HG03460 (cell line): ENCODE measurements around the gene CHST5.

Experiments used
- ATAC-seq: cut with Tn5 transposase; IDR thresholded peaks from one replicate; pipeline ENCODE4 v1.9.1; 2021; ENCODE audit not compliant: unreplicated experiment

Gene CHST5

DNA sequence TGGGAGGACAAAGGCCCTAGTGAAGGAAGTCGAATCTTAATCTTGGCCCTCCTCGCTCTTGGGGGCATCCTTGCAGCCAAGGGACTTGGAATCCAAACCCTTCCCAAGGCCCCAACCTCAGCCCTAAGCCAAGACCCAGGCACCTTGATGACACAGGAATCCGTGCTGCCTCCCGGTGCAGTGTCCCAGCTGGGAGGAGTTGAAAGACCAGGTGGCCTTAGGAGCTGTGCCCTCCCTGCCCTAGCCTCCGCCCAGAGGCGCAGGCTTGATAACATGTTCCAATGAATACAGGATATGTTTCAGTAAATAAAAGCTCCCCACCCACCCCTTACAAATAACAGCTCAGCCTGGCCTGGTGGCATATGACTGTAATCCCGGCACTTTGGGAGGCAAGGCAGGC lies at the start of gene CHST5:
TSS of gene CHST5 (minus strand) at position 208 of the 400 bp plus-strand sequence. CDS start 5,724 bp downstream, outside the sequence.
- no peak for ATAC-seq

DNA sequence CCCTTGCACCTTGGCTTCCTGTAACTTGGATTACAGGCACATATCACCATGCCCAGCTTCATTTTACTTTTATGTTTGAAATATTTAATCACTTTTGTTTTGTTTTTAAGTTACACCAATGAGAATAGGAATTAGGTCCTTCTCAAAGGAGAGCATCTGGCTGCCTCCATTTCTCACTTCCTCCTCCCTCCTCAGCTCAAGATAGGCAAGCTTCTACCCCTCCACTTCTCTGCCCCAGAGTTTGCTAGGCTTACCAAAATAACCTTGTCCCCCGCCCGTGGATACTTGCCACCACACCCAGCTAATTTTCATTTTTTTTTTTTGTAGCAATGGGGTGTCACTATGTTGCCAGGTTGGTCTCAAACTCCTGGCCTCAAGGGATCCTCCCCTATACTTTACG lies 48.2 kb upstream of the CHST5 start:
- ATAC-seq = peak; percentile 48

DNA sequence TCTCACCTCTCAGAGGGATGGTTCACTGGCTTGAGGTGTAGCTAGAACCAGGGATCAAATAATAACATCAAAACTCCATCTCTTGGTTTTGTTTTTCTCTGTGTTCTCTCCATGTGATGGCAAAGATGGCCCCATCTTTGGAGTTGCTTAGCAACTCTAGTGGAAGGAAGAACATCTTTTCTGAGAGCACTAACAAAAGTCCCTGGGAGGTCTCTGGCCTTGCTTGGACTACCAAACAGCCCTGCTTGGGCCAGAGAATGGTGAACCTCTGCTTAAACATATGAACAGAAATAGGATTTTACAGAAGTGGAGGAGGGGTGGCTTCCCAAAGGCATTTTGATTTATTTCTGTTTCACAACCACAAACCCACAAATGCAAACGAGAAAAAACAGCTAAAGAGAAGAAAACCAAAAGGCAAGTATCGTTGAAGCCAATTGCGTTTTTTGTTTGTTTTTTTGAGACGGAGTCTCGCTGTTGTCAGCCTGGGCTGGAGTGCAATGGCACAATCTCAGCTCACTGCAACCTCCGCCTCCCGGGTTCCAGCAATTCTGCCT lies 43.5 kb upstream of the CHST5 start:
- no peak for ATAC-seq

DNA sequence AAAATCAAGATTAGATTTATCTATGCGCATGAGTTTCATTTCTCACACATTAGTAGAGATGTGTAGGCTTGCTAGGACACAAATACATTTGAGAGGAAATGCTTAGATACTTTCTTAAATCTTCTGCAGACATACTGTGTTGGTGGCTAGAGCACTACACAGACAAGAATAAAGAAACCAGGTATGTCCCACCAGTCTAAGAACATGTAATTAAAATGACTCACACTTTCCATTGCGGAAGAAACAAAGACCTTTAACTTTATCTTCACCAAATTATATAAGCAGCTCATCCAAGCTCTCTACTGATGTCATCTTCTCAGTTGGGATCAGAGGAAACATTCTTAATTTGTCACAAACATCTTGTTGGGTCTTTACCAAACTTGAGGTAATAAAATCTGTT lies 42.8 kb upstream of the CHST5 start:
- ATAC-seq = no peak

DNA sequence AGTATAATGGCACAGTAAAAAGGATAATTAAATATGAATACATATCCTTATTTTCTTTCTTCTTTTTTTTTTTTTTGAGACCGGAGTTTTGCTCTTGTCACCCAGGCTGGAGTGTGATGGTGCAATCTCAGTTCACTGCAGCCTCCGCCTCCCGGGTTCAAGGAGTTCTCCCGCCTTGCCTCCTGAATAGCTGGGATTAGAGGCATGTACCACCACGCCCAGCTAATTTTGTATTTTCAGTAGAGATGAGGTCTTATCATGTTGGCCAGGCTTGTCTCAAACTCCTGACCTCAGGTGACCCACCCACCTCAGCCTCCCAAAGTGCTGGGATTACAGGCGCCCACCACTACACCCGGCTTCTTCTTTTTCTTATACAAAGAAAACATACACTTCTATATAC lies 42.3 kb upstream of the CHST5 start:
- no peak for ATAC-seq

DNA sequence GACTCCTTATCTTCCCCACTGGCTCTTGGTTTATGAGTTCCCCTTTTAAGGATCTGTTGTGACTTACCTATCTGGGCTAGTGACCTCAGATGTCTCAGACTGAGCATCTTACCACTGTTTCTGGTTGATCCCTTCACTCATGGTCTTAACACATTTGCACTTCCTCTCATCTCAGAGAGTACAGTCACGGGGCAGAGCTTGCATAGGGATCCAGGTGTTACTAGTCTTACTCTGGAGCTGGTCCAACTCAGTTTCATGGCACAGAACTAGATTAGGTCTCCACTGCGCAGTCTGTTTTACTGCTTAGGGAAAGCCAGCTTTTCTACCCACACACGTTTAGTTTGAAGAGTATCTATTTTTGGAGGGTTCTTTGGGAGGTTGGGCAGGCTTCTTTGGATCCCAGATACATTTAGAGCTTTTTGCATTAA lies 40.5 kb upstream of the CHST5 start:
- ATAC-seq = peak; percentile 67

DNA sequence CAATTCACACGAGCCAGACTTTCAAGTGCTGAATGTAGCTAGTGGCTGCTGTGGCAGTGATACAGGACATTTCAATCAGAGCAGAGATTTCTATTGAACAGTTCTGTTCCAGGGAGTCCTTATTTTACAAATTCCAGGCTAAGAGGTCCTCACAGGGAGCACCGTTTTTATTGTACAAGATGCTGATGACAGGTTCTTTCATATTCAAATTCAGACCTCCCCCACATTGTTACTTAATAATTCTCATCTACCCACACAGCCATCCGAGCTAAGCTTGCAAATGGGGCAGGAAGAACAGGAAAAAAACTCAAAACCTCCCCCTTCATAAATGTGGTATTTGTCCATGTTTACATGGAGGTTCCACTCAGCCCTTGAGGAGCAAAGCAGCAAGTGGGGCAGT lies 40.0 kb upstream of the CHST5 start:
- no peak for ATAC-seq

DNA sequence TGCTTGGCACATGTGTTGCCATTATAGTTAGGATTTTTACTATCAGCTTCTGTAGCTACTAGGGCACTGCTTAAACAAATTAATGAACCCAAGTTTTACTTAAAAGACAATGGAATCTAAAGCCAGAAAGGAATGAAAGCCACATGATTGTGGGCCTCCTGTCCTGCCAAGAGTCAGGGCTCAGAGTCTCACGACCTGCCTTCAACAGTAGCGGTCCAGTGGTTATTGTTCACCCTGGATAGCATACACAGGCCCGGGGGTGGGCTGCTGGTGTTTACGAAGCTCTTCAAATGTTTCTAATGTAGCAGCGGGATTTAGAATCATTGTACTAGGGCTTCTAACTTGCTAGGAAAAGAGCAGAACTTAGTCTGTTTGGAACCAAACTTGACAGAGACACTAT lies 38.0 kb upstream of the CHST5 start:
- no peak for ATAC-seq

DNA sequence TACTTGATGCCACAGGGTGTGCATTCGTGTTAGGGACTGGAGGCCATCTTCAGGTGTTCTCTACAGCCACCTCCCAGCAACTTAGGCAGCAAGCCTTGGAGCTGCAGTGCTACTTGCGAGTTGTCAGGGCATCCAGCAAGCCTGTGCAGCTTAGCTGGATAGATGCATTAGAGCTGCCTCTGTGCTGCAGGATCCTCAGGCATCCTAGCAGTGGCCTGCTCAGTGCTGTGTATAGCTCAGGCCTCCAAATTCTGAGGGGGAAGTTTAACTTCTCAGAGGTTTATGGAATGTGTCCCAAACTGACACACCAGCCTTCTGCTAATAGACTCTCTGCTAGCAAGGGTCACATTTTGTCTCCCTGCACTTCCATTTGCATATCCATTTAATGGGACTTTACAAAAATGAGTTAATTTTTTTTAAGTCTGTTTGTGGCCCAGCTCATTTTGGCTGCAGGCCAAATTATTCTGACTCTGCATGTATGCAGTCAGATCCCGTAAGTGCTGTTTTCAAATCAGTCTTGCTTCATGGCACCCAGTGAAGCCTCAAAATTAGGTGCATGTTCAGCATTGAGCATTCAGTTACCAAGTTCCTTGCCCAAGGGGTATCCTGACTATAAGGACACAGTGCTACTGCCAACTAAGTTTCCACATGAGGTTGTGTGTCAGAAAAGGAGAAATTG lies 37.1 kb upstream of the CHST5 start:
- ATAC-seq = no peak

DNA sequence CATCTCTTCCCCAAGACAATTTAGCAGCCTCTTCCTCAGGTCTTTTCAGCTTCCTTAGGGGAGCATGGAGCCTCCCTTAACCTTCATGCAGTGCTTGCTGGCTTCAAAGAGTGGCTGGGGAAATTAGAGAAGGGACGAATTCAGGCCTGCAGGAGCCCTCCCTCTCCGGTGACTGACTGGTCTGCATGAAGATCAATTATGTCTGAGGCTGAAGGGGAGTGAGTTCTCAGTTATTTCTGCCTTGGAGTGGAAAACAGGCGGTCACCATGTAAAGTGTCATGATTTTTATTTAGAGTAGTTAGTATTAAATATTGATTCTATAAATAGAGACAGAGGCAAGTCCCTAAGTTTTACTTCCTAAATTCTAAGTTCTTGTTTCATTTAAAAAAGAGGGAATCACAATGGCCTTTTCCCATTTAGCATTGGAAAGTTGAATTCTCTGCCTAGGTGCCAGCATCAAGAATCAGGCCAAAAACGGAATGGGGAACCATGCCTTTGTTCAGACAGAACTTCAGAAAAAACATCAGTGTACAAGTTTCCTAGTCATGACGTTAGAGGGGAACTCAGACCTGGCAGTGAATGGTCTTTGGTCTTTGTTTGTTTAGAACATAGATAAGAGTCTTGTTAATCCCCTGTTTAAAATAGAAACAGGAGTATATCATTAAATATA lies 34.6 kb upstream of the CHST5 start:
- no peak for ATAC-seq

DNA sequence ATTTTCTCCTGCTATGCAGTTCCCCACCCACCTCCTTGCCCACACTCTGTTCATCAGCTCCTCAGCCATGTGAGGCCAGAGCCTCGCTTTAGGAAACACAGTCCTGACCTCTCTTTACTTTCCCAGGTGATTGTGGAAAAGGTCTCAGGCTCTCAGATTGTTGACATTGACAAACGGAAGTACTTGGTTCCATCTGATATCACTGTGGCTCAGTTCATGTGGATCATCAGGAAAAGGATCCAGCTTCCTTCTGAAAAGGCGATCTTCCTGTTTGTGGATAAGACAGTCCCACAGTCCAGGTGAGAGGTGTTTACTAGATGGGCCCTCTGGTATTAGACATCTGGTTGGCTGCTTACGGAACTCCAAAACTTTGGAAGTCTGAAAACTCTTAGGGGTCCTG lies 32.0 kb upstream of the CHST5 start:
- ATAC-seq = no peak

DNA sequence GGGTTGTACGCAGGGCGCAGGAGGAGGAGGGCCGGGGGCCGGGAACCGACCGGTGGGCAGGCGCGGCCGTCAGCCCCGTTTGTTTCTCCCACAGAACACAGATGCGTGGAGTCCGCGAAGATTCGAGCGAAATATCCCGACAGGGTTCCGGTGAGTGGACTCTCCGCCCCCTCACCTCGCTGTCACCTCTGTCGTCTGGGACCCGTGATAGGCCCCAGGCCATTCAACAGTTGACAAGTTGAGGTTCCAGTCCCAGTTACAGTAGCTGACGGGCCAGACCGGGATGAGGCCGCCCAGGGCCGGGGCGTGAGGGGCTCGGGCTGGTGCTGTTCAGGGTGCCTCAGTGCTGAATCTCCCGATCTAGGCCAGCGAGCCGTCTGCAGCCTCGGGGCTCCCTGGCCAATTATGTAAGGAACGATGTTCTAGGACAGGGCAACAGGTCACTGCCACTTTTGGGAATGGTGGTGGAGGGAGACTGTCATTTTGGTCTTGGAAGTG lies 30.9 kb upstream of the CHST5 start:
- no peak for ATAC-seq

DNA sequence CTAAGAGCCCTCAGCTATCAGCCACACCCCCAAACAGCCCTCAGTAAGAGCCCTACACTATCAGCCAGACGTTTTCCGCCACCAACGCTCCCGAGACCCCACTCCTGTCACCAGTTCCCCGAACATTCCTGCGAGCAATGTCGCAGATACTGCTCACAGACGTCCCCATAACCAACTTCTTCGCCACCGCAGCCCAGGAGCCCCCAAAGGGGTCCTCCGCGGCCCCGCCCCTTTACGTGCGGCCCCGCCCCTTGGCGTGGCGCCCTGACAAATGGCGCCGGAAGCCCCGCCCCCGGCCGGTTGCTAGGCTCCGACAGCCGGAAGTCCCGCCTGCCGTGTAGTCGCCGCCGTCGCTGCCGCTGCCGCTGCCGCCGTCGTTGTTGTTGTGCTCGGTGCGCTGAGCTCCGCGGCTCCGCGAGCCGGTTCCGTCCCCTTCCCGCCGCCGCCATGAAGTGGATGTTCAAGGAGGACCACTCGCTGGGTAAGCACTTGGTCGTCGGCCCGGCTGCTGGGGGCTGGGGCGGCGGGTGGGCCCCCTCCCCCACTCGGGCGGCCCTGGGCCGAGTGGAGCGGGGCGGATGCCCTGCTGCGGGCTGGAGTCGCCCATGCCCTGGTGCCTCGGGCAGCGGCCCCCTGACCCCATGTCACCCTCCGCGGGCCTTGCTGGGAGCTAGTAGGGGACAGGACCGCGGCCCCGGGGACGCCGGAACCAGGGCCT lies 30.3 kb upstream of the CHST5 start, which contains the start of gene GABARAPL2:
TSS of gene GABARAPL2 (plus strand) at position 340 of the 718 bp plus-strand sequence. CDS start at position 448, 108 bp downstream.
- ATAC-seq = peak; percentile 69

DNA sequence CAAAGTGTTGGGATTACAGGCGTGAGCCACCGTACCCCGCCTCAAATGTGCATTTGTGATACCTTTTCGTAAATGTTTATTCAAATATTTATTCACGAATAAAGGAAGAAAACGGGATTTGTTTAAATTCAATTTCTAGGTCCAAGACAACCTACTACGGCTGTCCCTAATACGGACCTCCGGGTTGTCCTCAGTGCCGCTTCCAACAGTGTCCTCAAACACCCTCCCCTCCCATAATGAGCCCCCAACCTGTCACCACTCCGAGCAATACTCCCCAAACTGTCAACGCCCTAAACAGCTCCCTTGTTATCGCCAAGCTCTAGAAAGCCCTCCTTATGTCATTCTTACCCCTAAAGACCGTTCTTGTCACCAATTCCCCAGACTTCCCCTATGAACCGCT lies 29.7 kb upstream of the CHST5 start:
- ATAC-seq = peak; percentile 10

DNA sequence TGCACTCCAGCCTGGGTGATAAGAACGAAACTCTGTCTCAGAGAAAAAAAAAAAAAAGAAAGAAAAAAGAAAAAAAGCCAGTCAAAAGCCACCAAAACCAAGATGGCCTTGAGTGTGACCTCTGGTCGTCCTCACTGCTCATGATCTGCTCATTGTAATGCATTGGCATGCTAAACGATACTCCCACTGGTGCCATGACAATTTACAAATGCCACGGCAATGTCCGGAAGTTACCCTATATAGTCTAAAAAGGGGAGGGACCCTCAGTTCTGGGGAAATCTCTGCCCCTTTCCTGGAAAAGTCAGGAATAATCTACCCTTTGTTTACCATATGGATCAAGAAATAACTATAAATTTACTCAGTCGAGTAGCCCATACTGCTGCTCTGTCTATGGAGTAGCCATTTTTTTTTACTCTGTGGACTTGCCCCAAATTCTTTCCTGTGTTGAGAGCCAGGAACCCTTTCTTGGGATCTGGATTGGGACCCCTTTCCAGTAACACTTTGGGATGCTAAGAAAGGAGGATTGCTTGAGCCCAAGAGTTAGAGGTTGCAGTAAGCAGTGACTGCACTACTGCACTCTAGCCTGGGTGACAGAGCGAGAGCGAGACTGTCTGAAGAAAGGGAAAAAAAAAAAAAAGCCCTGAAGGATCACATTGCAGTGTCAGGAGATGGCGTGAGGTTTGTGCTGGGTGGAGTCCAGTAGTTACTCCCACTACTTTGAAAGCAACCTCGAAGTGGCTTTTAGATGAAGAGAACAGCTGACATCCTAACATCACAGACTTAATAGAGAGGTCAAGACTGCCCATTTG lies 23.9 kb upstream of the CHST5 start:
- ATAC-seq = no peak

DNA sequence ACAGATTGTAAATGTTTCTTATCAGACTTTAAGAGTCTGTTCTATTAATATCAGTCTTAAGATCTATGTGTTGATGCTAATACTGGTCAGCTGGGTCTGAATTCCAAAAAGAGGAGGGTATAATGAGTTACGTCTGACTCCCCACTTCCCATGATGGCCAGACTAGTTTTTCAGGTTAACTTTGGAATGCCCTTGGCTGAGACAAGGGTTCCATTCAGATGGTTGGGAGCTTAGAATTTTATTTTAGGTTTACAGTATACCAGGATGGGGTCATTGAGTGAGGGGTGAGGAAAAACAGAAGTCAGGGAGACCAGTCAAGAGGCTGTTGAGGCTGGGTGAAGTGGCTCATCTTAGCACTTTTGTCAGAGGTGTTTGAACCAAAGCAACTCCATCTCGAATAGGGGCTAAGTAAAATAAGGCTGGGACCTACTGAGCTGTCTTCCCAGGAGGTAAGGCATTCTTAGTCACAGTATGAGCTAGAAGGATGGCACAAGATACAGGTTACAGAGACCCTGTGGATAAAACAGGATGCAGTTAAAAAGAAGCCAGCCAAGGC lies 23.0 kb upstream of the CHST5 start:
- ATAC-seq = no peak

DNA sequence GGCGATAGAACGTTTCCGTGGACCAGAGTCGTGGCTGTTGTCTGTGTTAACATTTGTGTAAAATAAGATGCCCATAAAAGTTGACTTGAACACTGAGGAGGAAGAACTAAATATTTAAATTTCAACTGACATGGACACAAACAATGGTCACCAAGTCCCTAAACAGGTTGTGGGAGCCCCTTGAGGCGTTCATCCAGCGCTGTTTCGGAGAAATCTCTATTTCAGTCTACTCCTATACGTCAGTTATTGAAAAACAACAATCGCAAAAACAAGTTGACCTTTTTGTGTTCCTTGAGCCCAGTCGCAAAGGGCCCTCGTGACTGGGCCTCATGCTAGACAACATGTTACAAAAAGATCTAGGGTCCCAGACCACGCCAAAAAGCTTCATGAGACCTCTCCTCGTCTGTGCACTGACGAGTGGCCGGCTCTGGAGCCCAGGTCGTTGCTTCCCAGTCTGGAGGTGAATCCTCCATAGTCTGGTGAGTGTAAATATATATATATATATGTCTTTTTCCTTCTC lies 20.6 kb upstream of the CHST5 start:
- no peak for ATAC-seq

DNA sequence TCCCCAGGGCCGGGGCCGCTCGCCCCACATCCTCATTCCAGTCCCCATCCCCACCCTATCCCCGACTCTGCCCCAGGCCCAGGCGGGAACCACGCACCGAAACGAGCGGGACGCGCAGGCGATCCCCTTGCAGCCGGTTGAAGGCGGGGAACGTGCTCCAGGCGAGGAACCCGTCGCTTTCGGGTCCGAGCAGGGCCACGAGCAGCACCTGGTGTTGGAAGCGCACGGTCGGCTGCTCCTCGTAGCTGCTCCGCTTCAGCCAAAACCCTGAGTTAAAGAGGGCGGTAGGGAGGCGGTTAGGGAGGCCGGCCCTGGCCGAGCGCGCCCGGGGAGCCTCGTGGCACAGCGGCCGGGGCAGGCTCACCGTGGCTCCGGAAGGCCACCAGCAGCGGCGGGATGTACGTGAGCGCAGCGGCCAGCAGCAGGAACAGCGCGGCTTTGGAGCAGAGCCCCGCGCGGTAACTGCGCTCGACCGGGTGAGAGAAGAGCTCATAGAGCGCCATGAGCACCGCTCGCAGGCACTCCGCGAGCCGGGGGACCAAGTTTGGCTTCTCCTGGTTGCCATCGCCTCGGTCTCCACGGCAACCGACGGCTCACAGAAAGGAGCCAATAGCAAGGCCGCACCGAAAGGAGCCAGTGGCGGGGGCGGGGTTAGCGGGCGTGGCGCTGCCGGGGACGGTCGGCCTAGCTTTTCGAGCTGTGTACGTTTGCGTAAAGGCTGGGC lies 20.0 kb upstream of the CHST5 start, which contains the start of gene TMEM231:
TSS of gene TMEM231 (minus strand) at position 546 of the 724 bp plus-strand sequence. CDS start at position 503, 43 bp downstream.
- peak; percentile 97 for ATAC-seq

DNA sequence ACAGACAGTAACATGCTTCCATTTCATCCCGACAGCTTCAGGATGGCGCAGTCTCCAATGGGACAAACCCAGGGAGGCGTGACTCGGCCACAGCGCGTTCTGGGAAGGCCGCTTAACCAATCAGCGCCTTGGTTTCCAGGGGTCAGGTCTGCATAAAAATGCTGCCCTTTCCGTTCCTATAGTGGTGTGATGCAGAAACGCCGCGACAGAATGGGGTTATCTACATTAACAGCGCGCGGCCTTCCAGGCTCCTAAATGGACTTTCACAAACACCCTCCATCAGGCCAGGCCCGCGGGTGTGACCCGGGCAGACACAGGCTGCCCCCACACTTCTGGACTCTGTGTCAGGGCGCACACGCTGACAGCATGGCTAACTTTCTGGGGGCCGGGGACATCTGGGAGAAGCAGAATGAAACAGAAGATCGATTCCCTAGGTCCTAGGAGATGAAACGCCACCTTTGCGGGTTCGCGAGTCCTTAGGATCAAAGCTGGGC lies 19.4 kb upstream of the CHST5 start:
- peak; percentile 34 for ATAC-seq
